GM21619 (cell line): ENCODE data around the gene FOXO1.

Experiments
- ATAC-seq: cut with Tn5 transposase; IDR thresholded peaks from one replicate; pipeline ENCODE4 v1.9.1; 2021; ENCODE audit not compliant: unreplicated experiment

FOXO1 gene

DNA sequence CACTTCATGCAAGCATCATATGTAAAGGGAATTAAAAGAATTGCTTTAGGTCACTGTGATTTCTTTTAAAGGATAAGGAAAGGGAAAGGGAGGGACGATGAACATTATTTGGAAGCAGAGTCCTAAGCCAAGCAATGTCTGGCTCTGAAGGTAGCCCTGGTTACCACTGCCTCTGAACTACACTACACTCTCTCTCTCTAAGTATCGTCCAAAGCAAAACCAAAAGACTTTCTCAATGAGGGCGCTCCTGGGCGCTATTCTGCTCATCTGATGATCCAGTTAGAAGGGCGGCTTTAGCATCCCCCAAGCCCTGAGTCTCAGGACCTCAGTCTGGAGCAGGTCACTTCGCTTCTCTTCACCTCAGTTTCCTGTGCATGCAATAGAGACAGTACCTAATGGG lies 26.2 kb downstream of the FOXO1 start:
- ATAC-seq = no peak

GRCh38 chr13:40639221-40639681 lies 27.2 kb downstream of the FOXO1 start:
- ATAC-seq = no peak

- no peak for ATAC-seq
Measured at GRCh38 chr13:40637643-40638042, 28.8 kb downstream of the FOXO1 start.

DNA sequence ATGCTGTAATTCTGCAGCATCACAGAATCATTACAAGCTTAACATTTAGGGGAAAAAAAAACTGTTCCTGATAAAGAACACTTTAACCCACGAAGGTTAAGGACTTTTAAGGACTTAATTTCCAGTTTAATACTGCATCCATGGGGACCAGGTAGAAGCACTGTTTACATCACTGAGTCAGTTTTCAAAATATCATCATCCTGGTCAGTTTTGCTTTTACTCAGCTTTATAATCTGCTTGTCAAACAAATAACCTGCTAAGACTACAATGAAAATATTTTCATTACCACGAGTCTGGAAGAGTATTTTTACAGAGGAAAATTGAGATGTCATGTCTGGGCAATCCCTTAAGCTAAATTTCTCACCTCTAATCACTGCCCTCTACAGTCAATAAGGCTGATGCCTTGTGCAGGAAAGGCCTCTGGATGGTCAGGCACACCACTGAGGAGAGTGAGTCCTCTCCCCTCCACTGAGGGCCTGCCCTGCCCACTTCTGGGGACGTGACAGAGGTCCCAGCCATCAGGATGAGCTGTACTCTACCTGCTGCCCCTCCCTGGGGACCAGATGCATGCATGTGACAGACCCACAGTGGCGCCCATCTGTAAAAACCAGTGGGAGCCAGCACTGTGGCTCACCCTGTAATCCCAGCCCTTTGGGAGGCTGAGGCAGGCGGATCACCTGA lies 31.0 kb downstream of the FOXO1 start:
- no peak for ATAC-seq

- no peak for ATAC-seq
Measured at GRCh38 chr13:40632915-40633314, 33.5 kb downstream of the FOXO1 start.

GRCh38 chr13:40631605-40632004 lies 34.8 kb downstream of the FOXO1 start:
- peak; percentile 50 for ATAC-seq

- ATAC-seq = peak; percentile 73
Measured at GRCh38 chr13:40629678-40630384, 36.6 kb downstream of the FOXO1 start.

DNA sequence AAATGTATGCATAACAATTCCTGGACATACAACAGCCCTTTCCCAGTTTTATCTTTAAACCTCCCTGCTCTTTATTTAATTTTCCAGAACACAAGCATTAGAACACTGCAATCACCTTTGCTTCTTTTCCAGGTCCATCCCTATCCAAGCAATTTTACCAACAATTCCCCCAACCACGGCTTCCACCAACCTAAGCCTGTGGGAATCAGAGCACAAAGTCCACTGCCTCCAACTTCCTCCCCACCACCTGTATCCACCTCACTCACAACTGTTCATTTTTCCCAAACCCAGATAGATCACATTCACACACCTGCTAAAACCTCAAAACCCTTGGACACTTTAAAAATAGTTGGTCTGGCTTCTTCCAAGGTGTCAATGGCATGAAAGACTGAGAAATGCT lies 39.5 kb downstream of the FOXO1 start:
- ATAC-seq = no peak

GRCh38 chr13:40626561-40626960 lies 39.9 kb downstream of the FOXO1 start:
- no peak for ATAC-seq

DNA sequence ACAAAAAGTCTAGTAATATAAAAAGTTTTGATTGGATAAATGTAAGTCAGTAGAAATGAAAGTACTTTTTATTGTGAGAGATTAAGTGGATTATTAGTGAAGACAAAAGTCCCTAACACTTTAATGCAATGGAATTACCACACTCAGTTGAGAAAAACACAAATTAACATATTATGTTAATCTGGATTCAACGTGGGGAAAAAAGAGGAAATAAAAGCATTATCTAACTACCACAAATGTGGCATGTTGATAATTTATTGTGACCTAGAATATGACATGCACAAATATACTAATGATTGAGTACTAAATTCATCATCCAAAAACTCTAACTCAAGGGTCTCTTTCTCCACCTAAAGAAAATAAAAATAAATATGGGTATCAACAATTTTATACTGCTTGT lies 41.5 kb downstream of the FOXO1 start:
- ATAC-seq = no peak

DNA sequence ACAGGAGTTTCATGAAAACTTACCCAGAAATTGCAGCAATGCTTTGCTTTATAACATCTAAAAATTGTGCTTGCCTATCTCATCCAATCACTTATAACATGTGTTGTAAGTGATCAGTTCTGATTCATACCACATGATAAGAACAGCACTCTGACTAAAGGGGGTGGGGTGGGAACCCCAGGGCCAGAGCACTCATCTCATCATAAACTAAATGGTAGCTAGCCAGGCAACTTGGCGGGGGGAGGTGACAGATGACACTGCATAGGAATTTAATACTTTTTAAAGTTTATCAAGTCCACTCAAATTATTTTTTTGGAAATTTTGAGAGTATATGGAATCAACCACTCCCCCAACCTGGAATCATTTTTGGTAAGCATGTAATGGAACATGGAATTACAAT lies 42.1 kb downstream of the FOXO1 start:
- no peak for ATAC-seq

DNA sequence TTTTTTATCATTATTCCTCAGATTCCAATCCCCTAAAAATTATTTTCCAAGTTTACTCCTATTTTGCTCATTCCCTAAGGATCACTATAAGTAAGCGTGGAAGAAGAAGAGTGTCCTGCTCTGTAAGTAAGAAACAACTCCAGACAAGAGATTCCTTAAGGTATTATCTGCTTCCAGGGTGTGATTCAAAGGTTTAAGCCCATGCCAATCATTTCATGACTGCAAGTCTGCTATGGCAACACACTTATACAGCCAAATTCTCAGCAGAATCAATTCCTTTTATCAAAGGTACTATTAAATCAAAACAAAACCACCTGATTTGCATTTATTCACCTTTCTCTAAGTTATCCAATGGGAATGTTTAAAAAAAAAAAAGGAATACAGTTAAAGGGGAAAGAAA lies 43.7 kb downstream of the FOXO1 start:
- ATAC-seq = no peak

DNA sequence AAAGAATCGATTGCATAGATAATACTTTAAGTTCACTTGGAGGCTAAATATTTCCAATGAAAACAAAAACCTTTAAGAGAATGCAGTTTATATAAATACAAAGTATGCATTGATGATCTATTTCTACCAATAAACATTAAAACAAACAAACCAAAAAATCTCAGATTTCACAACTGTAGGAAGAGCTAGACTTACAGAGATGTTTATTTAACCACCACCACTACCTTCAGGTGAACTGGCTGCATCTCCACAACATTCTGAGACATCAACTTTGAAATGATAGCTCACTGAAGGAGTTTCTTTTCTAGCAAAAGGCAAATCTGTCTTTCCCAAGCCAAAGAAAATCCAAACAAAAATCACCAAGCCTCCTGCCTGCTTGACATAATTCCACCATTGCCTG lies 44.2 kb downstream of the FOXO1 start:
- ATAC-seq = no peak

- no peak for ATAC-seq
Measured at GRCh38 chr13:40619479-40619814, 47.0 kb downstream of the FOXO1 start.

DNA sequence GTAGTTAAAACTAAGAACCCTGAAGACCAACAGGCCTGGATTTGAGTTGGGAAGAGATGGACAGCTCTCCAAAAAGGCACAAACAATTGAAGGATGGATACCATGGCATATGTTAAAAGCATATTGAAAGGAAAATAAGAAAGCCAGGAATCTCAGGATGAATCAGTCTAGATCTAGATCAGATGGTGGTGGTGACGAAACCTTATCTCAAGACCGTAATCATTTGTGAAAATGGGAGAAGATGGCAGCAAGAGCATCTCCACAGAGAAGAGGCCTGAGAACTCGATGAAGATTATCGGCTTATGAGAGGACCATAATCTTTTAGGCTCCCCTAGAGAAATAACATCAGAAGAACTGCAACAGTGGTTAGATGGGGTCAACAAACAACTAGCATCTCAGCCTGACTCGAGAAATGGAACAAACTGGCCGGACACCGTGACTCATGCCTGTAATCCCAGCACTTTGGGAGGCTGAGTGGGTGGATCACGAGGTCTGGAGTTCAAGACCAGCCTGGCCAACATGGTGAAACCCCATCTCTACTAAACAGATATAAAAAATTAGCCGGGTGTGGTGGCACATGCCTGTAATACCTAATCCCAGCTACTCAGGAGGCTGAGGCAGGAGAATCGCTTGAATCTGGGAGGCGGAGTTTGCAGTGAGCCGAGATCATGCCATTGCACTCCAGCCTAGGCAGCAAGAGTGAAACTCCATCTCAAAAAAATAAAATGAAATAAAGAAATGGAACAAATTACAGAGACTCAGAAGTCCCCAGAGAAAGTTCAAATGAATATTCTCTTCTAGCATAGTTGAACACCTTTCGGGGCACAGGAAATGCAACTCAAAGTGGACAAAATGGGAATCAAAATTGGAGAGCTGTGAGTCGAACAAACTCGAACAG lies 47.6 kb downstream of the FOXO1 start:
- ATAC-seq = no peak

DNA sequence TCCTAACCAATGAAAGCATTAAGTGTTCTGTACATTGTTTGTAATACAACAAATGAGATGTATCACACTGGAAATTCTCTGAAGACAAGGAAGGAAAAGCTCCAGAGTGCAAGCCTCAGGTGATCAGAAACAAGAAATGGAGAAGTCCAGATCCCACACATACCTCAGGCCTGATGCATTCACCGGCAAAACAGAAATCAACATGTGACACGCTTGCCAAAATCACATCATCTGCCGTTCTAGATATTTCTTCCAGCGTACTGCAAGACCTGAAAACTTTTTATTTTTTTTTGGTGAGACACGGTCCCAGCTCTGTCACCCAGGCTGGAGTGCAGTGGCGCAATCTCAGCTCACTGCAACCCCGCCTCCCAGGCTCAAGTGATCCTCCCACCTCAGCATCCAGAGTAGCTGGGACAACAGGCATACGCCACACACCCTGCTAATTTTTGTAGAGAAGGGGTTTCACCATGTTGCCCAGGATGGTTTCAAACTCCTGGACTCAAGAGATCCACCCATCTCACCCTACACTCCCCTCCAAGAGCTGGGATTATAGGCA lies 48.6 kb downstream of the FOXO1 start:
- no peak for ATAC-seq

DNA sequence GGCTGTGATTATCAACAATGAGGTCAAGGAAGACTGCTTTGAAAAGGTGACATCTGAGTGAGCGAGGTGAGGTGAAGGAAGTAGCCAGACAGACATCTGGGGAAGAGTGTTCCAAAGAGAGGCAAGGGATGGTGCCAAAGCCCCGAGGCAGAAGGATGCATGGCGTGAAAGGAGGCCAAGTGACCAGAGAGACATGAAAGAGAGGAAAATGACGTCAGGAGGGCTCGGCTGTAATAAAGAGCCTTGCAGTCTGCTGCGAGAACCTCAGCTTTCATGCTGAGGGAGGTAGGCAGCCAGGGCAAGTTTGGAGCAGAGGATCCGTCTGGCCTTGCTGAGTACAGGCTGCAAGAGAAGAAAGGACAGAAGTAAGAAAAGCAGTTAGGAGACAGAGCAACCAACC lies 50.8 kb downstream of the FOXO1 start:
- no peak for ATAC-seq

- ATAC-seq = no peak
Measured at GRCh38 chr13:40613914-40614313, 52.5 kb downstream of the FOXO1 start.

DNA sequence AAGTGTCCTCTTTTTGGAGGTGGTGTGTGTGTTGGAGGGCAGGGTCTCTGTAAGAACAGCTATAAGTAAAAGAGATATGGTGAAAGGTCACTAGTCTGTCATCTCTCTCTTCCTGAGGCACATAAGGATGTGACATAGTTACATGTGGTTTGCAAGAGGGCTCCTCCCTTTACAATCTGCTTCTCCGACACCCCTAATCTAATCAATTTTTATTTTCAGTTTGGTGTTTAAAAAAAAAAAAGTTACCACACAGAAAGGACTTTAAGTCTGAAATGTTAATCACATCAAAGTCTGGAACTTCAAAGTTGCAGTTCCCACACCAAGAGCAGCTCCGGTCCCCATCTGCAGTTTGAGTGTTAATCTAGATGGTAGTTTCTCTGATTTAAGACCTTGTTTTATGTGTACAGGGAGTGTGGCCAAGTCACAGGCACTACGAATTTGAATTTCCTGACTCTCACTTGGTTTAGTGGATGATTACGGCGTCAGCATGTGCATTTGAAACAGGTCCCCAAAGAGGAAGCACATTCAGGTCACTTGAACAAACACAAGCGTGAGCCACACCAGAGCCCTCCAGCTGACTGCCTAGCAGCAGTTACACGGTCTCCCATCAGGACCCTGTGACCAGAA lies 53.1 kb downstream of the FOXO1 start:
- ATAC-seq = peak; percentile 86

DNA sequence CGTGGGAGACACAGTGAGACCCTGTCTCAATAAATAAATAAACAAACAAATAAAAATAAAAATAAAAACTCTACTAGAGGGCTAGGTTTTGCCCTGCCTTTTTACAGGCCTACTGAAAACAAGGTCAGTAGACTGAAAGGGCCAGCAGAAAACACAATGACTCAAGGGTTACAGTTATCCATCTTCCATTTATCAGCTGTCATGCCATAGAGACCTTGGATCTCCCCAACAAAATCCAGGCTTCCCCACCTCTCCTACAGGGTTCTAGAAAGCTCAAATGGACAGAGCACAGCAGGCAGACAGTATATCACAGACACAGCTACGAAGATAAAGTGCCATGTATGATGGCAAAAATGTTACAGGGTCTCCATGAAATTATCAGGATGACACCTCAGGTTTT lies 54.4 kb downstream of the FOXO1 start:
- ATAC-seq = no peak

DNA sequence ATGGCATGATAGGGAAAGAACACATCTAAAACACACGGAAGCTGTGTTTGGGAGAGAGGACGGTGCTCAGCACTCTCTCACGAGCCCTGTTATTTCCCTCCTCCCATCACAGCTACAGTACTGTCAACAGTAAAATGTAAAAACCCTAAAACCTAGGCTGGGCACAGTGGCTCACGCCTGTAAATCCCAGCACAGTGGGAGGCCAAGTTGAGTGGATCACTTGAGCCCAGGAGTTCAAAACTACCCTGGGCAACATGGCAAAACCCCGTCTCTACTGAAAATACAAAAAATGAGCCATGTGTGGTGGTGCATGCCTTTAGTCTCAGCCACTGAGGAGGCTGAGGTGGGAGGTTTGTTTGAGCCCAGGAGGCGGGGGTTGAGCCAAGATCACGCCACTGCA lies 54.8 kb downstream of the FOXO1 start:
- ATAC-seq = no peak
